B cell (primary cell): ENCODE data around the gene ASIC1. TPM values are rescaled to one million over a fixed set of nuclear protein-coding genes. Genes with fewer than 3 reads are reported as not detected.

Source experiments
- ATAC-seq: fragments of 200-7000 bp; cut with Tn5 transposase; one replicate; pipeline ENCODE4 v1.10.0; 2021; ENCODE audit warnings: low read depth, mild to moderate bottlenecking, moderate number of reproducible peaks, moderate library complexity
- CTCF ChIA-PET: fragments of 350-600 bp; sonication (Branson Sonifier 250); formaldehyde crosslinking; loops from one replicate; lab custom pipeline; 2021; ENCODE audit warnings: antibody characterized with exemption, inconsistent platforms; lab: Charles Lee
- POLR2A ChIA-PET: fragments of 350-600 bp; sonication (Branson Sonifier 250); formaldehyde crosslinking; loops from one replicate; lab custom pipeline; 2021; ENCODE audit warnings: antibody characterized with exemption; lab: Charles Lee
- DNase-seq: peaks from one replicate; pipeline ENCODE4 v3.0.0; 2013
- H2AFZ ChIP-seq: 2 replicates; pipeline ENCODE4 v1.6.1; 2012; ENCODE audit warnings: mild to moderate bottlenecking, low read depth, low read length; ENCODE audit not compliant: insufficient read depth, poor library complexity, severe bottlenecking
- H3K27ac ChIP-seq, 2 donors: 1 replicate in 1 of 2; 2 replicates in 1 of 2; pipeline ENCODE4 v1.5.1; 2012 to 2013; ENCODE audit warnings: low read length in 2 of 2, mild to moderate bottlenecking in 2 of 2, moderate library complexity in 1 of 2
- H3K27me3 ChIP-seq, 4 experiments: fragments of 200-600 bp in 1 of 4; sonication (generic) in 1 of 4; replicated peaks in 1 of 4; 1 replicate in 2 of 4; 2 replicates in 2 of 4; pipeline versions ENCODE4 v1.6.1 to v1.7.0; 2013 to 2016; ENCODE audit warnings: low read length in 3 of 4, mild to moderate bottlenecking in 2 of 4, mixed read lengths in 1 of 4, moderate library complexity in 1 of 4; ENCODE audit not compliant: insufficient read depth in 4 of 4, control insufficient read depth in 3 of 4; ENCODE audit errors: control extremely low read depth in 1 of 4
- H3K36me3 ChIP-seq, 2 experiments: replicated peaks in 1 of 2; 1 replicate in 1 of 2; 2 replicates in 1 of 2; pipeline versions ENCODE4 v1.6.1 to v1.7.1; 2013; ENCODE audit warnings: low read length in 1 of 2; ENCODE audit not compliant: insufficient read depth in 2 of 2, control insufficient read depth in 1 of 2; ENCODE audit errors: control extremely low read depth in 1 of 2, extremely low read depth in 1 of 2
- H3K4me1 ChIP-seq, 2 donors: fragments of 200-600 bp in 1 of 2; sonication (generic) in 1 of 2; 1 replicate in 1 of 2; 2 replicates in 1 of 2; pipeline versions ENCODE4 v1.5.1 to v1.6.1; 2013 to 2017; ENCODE audit warnings: low read length in 2 of 2; ENCODE audit not compliant: control insufficient read depth in 2 of 2, insufficient read depth in 2 of 2
- H3K4me2 ChIP-seq: replicated peaks from 2 replicates; pipeline ENCODE3; 2012; ENCODE audit warnings: mild to moderate bottlenecking, low read depth, low read length; ENCODE audit not compliant: poor library complexity, severe bottlenecking
- H3K4me3 ChIP-seq, 5 experiments: fragments of 200-600 bp in 1 of 5; sonication (generic) in 1 of 5; 1 replicate in 3 of 5; 2 replicates in 2 of 5; pipeline versions ENCODE4 v1.5.1 to v1.7.0; 2011 to 2016; ENCODE audit warnings: low read length in 4 of 5, mild to moderate bottlenecking in 4 of 5, low read depth in 2 of 5, control low read depth in 1 of 5, moderate library complexity in 1 of 5; ENCODE audit not compliant: insufficient read depth in 1 of 5; ENCODE audit errors: control extremely low read depth in 1 of 5, extremely low read depth in 1 of 5
- H3K79me2 ChIP-seq: fragments of 200-600 bp; sonication (generic); one replicate; pipeline ENCODE4 v1.6.0; 2016; ENCODE audit warnings: low read length; ENCODE audit not compliant: control insufficient read depth, insufficient read depth
- H3K9ac ChIP-seq: fragments of 200-600 bp; sonication (generic); 2 replicates; pipeline ENCODE4 v1.6.1; 2017; ENCODE audit warnings: mild to moderate bottlenecking, low read length, moderate library complexity
- H3K9me3 ChIP-seq, 3 donors: one replicate each; pipeline versions ENCODE4 v1.6.1 to v1.7.1; 2013; ENCODE audit warnings: low read length in 2 of 3; ENCODE audit not compliant: control insufficient read depth in 2 of 3, insufficient read depth in 1 of 3; ENCODE audit errors: control extremely low read depth in 1 of 3
- H4K20me1 ChIP-seq: 2 replicates; pipeline ENCODE4 v1.6.0; 2012; ENCODE audit warnings: mild to moderate bottlenecking, low read length; ENCODE audit not compliant: insufficient read depth, control insufficient read depth, poor library complexity, severe bottlenecking
- H3K27ac Mint-ChIP-seq: one replicate; pipeline ENCODE4 v1.8.0; 2021; ENCODE audit warnings: mixed read lengths
- H3K27me3 Mint-ChIP-seq: one replicate; pipeline ENCODE4 v1.8.0; 2021; ENCODE audit warnings: mixed read lengths
- H3K4me1 Mint-ChIP-seq: one replicate; pipeline ENCODE4 v1.8.0; 2021; ENCODE audit warnings: mixed read lengths
- H3K4me3 Mint-ChIP-seq: one replicate; pipeline ENCODE4 v1.8.0; 2021; ENCODE audit warnings: mixed read lengths
- H3K9me3 Mint-ChIP-seq: one replicate; pipeline ENCODE4 v1.8.0; 2022; ENCODE audit warnings: mixed read lengths; ENCODE audit not compliant: insufficient read depth
- EZH2 ChIP-seq: IDR thresholded peaks from 2 replicates; pipeline ENCODE4 v1.6.1; 2012; ENCODE audit warnings: borderline replicate concordance, low read depth, mild to moderate bottlenecking, moderate library complexity, low read length; ENCODE audit not compliant: insufficient read depth, poor library complexity, severe bottlenecking
- WGBS: methylation state at CpG from one replicate; pipeline ENCODE4 v1.1.5; 2013; ENCODE audit warnings: missing lambda C conversion rate; ENCODE audit not compliant: insufficient coverage; 5-methylcytosine and 5-hydroxymethylcytosine counted together
- intact Hi-C: fragments of 100-400 bp; cut with micrococcal nuclease; formaldehyde crosslinking; loops from one replicate; pipeline ENCODE4 v1.10.0; 2022
- polyA plus RNA-seq: library from polyadenylated mRNA; depleted of rRNA; stranded (reverse); fragments of >200 nt; gene quantifications from 2 replicates; pipeline ENCODE4 v1.2.3, GENCODE V29; 2012
- total RNA-seq, 2 donors: library from RNA; stranded (reverse); fragments of 120-200 nt in 1 of 2; gene quantifications; 1 replicate in 1 of 2; 2 replicates in 1 of 2; pipeline versions ENCODE4 v1.2.3 to v1.2.4, GENCODE V29; 2013 to 2022
- TF ChIP-seq, protein P1 (sequence below): fragments of 200-600 bp; IDR thresholded peaks from one replicate; pipeline ENCODE4 v1.8.0; 2022; ENCODE audit warnings: antibody characterized with exemption, mild to moderate bottlenecking

Gene ASIC1
- total and polyA plus RNA-seq, 2 donors (not counting 1 experiment from before 2014, with no cell fraction given), result not detected

DNA sequence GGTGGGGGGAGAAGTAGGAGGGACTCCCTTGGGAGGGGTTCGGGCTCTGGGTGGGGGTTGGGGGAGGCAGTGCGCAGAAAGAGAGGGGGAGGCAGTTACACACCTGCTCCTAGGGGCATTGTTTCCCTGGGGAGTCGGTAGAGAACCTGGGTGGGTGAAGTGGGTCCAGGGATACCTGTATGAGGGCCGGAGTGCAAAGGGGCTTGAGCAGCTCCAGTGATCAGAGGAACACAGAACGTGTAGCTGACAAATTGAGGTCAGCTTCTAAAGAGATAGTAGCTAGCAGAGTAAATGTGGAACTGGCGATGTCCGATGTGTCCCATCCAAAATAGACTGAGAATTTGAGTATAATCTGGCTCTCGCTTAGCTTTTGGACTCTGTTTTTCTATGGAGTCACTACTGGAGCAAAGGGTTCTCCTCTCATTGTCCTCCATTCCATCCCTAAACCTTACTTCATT, 28.2 kb downstream of the ASIC1 start:
- ATAC-seq, result no peak
- peak overlapping the region; percentile 1 to 92 (median 71) for H3K4me3 ChIP-seq
- H4K20me1 ChIP-seq, result peaks cover 9% of the 10 kb centered on the region
- Mint-ChIP-seq H3K4me3 (peak overlapping the region; percentile 97), H3K27ac (peak overlapping the region; percentile 99), H3K4me1 (peaks cover 41% of the 10 kb centered on the region), H3K27me3 (no peaks in the 10 kb centered on the region), H3K9me3 (no peaks in the 10 kb centered on the region)
- peak overlapping the region; percentile 87 to 92 for H3K27ac ChIP-seq
- ChIA-PET POLR2A (interaction anchor here (0.5 to 3.5 kb wide), 7 partner anchors 16 to 198 kb away, joined by 3 to 69 read pairs (median 4); partner anchors contain the start of genes CERS5, COX14 and RACGAP1), CTCF (interaction anchor here (0.6 to 17.2 kb wide), 17 partner anchors 9 to 972 kb away, joined by 3 to 343 read pairs (median 4); partner anchors contain the start of genes CERS5, COX14, GPD1 and LIMA1)
- intact Hi-C loops, result loop anchor here (1.0 kb wide), 6 partner anchors 10 to 344 kb away; partner anchors contain the start of genes CERS5, LIMA1, RACGAP1 and TMBIM6
- peaks cover 10% of the 10 kb centered on the region for H3K79me2 ChIP-seq
- TF ChIP-seq EZH2, result no peak
- TF ChIP-seq, protein P1, sequence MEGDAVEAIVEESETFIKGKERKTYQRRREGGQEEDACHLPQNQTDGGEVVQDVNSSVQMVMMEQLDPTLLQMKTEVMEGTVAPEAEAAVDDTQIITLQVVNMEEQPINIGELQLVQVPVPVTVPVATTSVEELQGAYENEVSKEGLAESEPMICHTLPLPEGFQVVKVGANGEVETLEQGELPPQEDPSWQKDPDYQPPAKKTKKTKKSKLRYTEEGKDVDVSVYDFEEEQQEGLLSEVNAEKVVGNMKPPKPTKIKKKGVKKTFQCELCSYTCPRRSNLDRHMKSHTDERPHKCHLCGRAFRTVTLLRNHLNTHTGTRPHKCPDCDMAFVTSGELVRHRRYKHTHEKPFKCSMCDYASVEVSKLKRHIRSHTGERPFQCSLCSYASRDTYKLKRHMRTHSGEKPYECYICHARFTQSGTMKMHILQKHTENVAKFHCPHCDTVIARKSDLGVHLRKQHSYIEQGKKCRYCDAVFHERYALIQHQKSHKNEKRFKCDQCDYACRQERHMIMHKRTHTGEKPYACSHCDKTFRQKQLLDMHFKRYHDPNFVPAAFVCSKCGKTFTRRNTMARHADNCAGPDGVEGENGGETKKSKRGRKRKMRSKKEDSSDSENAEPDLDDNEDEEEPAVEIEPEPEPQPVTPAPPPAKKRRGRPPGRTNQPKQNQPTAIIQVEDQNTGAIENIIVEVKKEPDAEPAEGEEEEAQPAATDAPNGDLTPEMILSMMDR, result no peak
- H3K27me3 ChIP-seq, result no peaks in the 10 kb centered on the region
- WGBS, result 17% methylated on average over 8 of the region's 8 CpGs
- peaks cover 13 to 20% of the 10 kb centered on the region in 2 donors for H3K4me1 ChIP-seq
- H3K4me2 ChIP-seq, result peak overlapping the region; percentile 88
- peak overlapping the region; percentile 80 for H3K9ac ChIP-seq
- H3K9me3 ChIP-seq, result no peaks in the 10 kb centered on the region
- peak overlapping the region; percentile 96 for H2AFZ ChIP-seq
- DNase-seq, result no peak
- peaks cover 15 to 39% of the 10 kb centered on the region in 2 experiments for H3K36me3 ChIP-seq

DNA sequence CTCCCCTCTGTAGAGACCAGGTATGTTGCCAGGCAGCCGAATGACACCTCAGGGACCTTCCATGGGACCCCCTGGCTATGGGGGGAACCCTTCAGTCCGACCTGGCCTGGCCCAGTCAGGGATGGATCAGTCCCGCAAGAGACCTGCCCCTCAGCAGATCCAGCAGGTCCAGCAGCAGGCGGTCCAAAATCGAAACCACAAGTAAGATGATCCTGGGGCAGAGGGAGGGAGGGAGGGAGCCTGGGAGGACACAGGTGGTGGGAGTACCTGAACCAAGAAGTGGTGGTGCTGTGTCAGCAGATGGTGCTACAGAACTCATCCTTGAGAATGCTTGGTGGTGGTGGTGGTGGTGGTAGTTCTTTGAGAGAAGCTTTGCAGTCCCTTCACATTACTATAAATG, 28.8 kb downstream of the ASIC1 start:
- H3K79me2 ChIP-seq, result peaks cover 13% of the 10 kb centered on the region
- peaks cover 15 to 42% of the 10 kb centered on the region in 2 experiments for H3K36me3 ChIP-seq
- peak overlapping the region; percentile 97 for H3K4me3 Mint-ChIP-seq
- H3K27ac ChIP-seq, result peak overlapping the region; percentile 87 to 92
- no peaks in the 10 kb centered on the region for H3K27me3 Mint-ChIP-seq
- H3K4me1 ChIP-seq, result peaks cover 13 to 20% of the 10 kb centered on the region in 2 donors
- H3K9me3 ChIP-seq, result no peaks in the 10 kb centered on the region
- peaks cover 9% of the 10 kb centered on the region for H4K20me1 ChIP-seq
- H3K4me2 ChIP-seq, result peak overlapping the region; percentile 88
- TF ChIP-seq, protein P1, result no peak
- no peak for TF ChIP-seq EZH2
- DNase-seq, result no peak
- no peak overlapping the region for H2AFZ ChIP-seq
- peaks cover 41% of the 10 kb centered on the region for H3K4me1 Mint-ChIP-seq
- H3K27me3 ChIP-seq, result no peaks in the 10 kb centered on the region
- H3K9me3 Mint-ChIP-seq, result no peaks in the 10 kb centered on the region
- ATAC-seq, result no peak
- ChIA-PET POLR2A (interaction anchor here (0.8 to 3.5 kb wide), 5 partner anchors 10 to 81 kb away, joined by 3 to 69 read pairs (median 6); partner anchors contain the start of genes CERS5, COX14 and RACGAP1), CTCF (interaction anchor here (1.8 to 17.2 kb wide), 6 partner anchors 8 to 90 kb away, joined by 5 to 343 read pairs (median 36); partner anchors contain the start of genes CERS5, COX14 and GPD1)
- peak overlapping the region; percentile 99 for H3K27ac Mint-ChIP-seq
- WGBS, result 89% methylated on average over 5 of the region's 5 CpGs
- peak overlapping the region; percentile 80 for H3K9ac ChIP-seq
- H3K4me3 ChIP-seq, result peak overlapping the region in 2 of 5 experiments; percentile 1 to 92
- intact Hi-C loops, result no loop called here
